Measurements from ENCODE around the gene FAM9C.
"Not testable (repeated sequence)": the region's sequence is repeated elsewhere in the genome, so short reads cannot be mapped to it uniquely, and the experiment has no call there.

Gene FAM9C

DNA sequence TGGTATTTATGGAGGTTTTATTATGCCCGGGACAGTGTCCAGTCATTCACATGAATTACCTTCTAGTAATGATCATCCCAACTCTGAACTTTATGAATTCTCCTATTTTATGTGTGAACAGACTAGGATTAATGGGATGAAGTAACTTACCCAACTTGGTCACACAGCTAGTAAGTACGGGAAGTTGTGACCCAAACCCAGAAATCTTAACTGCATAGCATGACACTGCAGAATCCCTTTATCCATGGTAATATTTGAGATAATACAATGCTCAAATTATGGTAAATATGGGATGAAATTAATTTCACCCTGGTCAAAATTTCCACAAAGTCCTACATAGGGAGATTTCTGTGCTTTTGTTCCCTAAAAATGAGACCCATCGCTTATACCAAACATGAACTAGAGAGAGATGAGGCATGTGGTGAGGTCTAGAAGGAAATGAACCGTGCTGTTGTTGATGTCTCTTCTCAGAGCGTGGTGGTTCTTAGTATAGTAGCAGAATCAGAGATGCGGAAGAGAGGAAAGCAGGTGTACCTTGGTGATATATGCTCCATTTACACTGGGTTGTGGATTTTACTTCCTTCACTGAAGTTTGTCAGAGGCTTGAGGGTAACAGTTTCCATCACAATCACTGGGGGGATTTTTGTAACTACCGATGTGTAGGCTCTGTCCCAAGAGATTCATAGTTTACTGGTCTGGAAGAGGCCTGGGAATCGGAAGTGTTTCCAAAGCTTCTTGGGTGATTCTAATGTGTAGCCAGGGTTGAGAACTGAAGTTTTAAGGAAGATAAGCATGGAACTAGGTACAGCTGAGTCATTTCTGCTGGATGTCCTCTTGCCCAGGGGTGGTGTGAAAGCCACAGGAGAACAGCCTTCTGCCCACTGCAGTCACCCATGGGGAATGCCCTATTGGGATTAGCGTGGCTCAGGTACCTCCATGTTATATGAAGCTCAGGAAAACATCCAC lies 30.2 kb upstream of the FAM9C start:
- DNase-seq: no peak

DNA sequence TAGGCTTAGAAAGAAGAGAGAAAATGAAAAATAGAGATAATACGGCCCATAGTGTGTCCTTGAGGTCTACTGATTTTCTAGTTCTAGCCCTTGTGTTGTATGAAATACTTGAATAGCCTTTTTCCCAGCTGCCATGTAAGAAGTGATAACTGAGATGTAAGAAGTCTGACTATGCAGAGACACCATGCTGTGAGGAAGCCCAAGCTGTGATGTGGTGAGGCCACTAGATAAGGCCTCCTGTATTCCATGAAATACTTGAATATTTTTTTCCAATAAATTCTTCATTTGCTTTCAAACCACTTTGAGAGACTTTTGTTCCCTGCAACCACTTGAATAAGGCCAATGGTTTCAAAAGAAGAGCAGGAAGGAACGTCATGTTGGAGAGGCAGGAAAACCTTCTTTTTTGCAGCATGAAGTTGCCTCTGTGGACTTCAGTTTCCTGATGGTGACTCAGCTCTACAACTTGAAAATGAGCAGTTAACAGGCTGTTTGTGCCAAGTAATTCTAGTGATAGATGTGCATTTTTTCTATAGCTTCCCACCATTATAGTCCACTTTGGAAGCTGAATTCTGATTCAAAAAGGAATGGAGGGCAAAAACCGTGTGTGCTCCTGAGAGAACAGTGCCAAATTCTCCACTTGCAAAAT lies 25.5 kb upstream of the FAM9C start:
- DNase-seq: no peak

DNA sequence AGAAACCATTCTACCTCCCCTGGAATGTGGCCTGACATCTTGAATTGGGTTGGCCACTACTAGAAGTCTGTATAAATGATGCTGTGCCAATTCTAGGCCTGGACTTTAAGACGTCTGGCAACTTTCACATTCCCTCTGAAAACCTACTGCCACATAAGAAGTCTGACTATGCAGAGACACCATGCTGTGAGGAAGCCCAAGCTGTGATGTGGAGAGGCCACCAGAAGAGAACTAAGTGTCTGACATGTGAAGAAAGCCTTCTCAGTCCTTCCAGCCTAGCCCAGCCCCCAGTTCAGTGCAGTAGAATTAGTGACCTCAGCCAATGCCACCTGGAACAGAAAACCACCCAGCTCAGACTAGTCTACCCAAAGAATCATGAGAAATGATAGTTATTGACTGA lies 24.2 kb upstream of the FAM9C start:
- no peak for DNase-seq

DNA sequence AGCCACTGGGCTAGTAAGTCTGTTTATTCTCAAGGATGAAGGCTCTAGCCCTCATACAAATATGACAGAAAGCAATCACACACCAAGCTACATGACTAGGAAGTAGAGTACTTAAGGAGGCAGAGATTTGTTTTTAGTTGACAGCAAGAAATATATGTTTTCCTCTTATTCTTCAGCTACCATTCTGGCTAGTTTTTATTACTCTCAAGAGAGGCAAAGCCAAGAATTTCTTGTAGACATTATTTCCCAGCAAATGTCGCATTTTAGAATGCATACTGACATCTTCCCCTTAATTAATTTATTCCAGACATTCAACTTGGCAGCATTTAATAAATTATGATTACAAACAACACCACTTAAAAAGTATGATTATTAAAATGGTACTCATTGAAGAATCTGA lies 23.4 kb upstream of the FAM9C start:
- DNase-seq: no peak

DNA sequence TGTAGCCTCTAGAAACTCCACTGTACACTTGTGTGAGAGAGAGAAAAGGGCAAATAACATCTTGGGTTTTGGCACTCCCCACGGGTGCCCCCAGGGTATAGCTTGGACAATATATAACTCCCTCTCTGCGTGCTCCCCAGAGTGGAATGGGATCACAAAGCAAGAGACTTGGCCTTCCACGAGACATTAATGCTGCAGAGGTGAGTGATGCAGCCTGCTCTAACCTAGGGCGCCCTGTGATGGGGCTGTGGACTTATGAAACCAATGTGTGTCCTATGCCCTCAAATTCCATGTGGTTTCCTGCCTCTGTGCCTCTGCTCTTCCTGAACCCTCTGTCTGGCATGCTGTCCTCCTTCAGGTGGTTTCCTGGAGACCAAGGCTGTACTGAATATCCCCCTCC lies 22.0 kb upstream of the FAM9C start:
- no peak for DNase-seq

DNA sequence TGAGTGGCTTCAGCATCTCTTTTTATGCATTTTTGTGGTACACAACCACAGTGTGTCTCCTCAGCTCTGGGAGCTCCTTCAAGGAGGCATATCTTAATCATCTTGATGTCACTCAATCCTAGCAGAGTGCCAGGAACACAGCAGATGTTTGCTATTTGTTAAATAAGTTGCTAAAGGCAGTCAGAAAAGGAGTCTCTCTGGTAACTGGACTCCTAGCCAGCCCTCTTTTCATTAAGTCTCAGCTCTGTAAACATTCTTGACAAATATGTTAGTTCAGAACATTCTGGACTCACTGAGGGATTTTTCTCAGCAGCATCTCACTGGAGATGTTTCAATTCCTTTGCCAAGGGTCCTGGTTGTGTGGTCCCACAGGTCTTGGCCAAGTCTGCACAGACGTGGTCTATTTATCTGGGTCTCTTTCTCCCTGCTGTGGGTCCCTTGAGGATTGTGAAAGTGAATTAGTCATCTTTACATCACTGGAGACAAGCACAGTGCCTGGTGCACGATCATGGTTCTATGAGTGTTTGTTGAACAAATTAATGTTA lies 20.3 kb upstream of the FAM9C start:
- no peak for DNase-seq

DNA sequence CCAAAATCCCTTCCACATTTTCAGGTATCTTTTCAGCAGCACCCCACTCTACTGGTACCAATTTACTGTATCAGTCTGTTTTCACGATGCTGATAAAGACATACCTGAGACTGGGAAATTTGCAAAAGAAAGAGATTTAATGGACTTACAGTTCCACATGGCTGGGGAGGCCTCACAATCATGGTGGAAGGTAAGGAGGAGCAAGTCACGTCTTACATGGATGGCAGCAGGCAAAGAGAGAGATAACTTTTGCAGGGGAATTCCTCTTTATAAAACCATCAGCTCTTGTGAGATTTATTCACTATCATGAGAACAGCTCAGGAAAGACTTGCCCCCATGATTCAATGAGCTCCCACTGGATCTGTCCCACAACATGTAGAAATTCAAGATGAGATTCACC lies 18.7 kb upstream of the FAM9C start:
- not testable (repeated sequence) for DNase-seq

DNA sequence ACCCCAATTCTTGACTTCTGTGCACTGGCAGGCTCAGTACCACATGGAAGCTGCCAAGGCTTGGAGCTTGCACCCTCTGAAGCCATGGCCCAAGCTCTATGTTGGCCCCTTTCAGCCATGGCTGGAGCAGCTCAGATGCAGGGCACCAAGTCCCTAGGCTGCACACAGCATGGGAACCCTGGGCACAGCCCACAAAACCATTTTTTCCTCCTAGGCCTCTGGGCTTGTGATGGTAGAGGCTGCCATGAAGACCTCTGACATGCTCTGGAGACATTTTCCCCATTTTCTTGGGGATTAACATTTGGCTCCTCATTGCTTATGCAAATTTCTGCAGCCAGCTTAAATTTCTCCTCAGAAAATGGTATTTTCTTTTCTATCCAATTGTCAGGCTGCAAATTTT lies 17.9 kb upstream of the FAM9C start:
- not testable (repeated sequence) for DNase-seq

DNA sequence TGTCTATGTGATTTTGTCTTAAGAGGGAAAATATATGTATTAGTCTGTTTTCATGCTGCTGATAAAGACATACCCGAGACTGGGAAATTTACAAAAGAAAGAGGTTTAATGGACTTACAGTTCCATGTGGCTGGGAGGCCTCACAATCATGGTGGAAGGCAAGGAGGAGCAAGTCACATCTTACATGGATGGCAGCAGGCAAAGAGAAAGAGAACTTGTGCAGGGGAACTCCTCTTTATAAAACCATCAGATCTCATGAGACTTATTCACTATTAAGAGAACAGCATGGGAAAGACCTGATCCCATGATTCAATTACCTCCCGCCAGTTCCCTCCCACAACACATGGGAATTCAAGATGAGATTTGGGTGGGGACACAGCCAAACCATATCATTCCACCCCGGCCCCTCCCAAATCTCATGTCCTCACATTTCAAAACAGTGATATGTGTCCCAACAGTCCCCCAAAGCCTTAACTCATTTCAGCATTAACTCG lies 16.8 kb upstream of the FAM9C start:
- not testable (repeated sequence) for DNase-seq

DNA sequence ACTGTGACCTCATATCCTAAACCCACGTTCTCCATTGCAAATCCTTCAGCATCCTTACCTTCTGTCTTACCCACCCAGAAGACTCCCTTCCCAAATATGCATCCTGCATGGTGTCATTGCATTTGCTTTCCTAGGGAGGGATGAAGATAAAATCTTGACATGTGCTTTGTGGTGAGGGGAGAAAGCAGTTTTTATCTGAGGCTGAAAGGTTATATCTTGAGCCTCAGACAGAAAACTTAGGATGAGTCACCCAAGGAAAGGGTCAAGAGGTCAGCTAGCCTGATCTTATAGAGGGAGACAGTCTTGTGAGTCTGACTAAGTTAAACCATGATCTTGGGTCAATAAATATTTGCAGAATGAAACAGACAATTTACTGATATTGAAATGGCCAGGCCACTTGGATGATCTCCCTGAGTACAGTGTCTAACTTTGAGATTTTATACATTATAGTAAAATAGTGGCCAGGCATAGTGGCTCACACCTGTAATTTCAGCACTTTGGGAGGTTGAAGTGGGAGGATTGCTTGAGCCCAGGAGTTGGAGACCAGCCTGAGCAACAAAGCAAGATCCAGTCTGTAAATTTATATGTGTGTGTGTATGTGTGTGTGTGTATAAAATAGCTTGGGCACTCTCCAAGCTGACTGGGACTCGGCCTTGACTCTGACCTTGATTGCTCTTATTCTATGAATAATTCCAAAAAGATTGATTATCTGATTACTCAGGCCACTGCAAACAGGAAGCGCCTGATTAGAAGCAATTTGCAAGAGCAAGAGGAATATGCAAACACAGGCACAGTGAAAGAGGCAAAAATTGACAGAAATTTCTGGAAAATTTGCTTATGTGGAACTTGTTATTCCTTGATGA lies 15.4 kb upstream of the FAM9C start:
- no peak for DNase-seq

DNA sequence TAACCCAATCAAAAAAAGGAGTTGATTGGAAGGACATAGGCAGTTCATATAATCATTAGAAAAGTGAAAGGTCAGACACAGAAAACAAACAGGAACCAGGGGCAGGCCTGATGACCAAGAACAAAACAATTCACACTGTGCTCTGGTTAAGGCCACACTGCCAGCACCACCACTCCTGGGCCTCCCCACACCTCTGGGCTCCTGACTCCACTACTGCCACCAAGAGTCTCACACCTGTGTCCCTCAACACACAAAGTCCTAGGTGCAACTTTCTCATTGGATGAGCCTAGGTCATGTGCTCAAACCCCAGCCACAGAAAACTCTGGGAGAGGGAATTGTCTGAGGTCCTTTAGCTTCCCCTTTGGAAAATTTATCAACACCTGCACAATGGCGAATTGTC lies 11.1 kb upstream of the FAM9C start:
- no peak for DNase-seq

DNA sequence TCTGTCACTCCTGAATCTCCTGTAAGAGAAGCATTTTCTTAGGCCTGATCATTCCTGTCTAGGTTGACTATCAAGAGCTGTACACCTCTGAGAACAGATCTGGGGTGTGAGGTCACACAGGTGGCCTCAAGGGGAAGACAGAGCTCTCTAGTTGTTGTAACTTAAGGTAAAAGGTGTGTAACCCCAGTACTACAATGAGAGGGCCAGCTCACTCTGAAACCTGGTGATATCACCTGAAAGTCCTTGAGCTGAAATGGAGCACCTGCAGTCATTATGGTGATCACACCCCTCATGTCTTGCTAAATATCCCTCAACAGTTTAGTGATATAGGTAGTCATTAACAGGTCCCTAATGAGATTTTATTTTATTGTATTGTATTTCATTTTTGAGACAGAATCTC lies 8.8 kb upstream of the FAM9C start:
- no peak for DNase-seq

DNA sequence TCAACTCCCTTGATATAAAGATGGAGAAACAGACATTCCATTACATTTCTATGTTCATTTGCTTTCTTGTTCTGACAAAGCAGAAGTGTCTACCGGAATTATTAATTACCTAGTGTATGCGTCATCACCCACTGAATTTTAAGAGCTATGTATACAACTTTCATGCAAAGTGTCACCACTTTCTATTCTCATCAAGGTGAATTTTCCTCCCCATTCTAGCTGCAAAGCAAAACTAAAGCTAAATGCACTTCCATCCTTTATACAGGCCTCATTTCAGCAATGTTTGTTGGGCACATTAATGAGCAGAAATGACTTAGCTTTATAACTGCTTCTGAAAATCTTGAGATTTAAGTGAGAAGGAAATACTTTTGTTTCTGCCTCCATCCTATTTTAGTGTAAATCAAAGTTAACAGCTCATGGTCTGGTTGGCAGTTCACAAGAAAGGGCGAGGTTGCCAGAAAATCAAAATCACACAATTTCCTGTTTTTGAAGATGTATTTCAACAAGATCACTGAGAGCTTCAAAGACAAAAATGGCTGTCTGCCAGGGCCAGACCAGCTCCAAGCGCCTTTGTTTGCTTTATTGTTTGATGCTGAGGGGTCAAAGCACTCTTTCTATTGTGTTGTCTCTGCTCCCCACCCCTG lies 7.2 kb upstream of the FAM9C start:
- no peak for DNase-seq

DNA sequence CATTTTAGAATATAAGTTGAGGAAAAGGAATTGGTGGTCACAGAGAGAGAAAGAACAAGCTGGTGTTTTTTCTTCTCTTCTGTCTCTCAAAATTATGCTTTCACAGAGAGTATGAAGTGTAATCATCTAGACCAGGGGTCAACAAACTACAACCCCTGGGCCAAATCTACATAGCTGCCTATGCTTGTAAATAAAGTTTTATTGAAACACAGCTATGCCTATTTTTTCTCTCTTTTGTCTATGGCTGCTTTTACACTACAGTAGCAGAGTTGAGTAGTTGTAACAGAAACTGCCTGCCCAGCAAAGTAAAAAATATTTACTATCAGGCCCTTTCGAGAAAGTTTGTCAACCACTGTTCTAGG lies 6.7 kb upstream of the FAM9C start:
- no peak for DNase-seq

DNA sequence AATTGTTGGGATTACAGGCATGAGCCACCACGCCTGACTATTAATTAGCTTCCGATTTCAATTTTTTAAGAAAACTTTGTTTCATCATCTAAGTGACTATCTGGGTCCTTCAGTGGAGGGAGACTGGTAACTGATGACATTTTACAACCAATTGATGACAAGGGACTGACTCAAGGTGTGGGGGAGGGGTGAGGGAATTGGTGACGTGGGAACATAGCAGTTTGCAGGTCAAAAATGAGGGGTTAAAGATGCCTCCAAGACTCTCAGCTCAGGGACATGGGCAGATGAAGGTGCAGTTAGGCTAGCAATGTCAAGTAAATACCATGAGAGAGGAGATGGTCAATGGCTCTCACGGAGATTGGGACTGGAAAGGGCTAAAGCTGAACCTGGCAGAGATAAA lies 5.7 kb upstream of the FAM9C start:
- DNase-seq: no peak

DNA sequence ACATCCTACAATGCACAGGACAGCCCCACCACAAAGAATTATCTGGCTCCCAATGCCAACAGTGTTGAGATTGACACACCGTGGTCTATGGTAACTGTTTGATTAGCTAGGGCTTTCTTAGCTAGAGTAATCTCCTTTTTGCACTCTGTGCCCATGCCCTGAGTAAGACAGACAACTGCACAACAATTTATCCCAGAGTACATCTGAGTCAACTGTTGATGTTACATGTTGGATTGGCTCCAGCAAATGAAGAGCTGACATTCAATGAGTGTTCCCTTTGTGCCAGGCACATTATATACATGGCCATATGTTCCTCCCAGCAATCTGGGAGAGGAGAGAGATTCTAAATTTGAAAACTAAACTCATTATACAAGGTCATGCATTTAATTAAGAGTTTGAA lies 3.9 kb upstream of the FAM9C start:
- no peak for DNase-seq

DNA sequence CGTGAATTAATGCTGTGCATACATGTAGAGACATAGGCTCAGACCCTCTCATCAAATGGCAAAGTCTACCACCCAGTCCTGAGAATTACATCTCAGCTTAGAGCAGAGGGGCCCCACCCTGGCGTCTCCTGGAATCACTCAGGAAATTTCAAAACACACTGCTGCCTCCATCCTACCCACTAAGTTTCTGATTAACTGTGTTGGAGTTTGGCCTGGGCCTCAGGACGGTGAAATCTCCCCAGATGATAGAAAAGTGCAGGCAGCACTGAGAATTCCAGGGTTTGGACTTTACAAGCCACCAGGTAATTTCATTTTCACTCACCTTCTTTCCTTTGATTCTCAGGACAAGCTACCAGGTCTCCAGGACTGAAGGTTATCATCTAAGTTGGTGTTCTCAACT lies 3.3 kb upstream of the FAM9C start:
- no peak for DNase-seq

DNA sequence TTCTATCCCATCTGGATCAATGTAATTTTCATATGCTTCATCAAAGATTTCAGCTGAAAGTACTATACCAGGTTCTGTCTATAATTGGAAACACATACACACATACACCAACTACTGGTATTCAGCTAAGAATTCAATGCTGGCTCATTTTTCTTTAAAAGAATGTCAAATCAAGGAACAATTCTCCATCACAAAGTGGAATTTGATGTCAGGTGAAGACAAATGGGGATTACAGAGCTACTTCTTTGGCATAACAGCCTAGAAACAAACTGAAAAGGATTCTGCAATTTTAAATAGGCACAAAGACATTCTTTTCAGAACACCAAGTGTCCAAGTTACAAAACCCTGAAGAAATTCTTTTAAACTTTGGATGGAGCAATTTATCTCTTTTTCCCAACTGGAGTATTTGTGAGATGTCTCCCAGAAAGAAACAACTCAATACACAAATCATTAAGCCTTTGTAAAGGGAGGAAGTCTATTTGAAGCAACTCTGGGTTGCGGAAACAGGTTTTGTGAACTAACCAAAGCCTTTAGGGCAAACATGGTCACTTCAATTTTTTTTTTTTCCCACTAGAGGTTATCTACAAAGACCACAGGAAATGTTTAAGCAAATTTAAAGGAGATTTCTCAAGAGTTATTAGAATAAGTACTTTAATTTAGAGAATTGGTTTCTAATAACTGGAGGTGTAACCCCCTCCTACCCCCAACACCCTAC lies 1.9 kb upstream of the FAM9C start:
- DNase-seq: no peak

DNA sequence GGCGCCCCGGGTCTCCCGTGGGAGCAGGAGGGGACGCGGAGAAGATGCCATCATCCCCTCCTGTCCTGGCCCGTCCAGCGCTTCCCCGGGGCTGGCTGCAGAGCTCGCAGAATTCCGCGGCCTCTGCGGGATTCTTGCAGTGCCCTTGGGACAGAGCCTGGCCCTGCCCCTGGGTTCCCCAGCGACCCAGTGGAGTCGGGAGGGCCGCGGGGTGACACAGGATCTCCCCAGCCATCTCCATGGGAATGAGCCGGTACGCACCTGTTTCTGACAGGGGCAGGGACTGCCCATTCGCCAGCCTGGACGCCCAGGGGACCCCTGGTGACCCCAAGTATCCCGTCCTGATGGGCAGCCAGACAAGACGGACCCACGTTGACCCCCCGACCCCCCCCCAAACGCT lies 482 bp downstream of the FAM9C start:
- no peak for DNase-seq

DNA sequence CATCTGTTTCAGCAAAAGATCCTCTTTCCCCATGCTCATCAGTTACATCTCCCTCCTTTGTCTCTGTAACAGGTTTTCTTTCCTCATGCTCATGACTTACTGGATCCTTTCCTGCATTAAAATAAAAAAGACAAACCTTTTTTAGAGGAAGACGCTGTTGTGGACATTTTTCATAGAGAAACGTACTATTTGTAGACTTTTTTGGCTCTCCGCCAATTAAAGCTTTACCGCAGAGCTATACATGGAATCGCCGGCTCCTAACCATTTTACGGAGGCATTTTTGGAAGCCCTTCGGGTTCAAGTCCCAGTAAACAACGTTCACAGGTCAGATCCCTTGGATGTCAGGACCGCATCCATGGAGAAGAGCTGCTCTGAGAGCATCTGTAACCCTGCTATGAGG lies 1.3 kb downstream of the FAM9C start:
- no peak for DNase-seq

DNA sequence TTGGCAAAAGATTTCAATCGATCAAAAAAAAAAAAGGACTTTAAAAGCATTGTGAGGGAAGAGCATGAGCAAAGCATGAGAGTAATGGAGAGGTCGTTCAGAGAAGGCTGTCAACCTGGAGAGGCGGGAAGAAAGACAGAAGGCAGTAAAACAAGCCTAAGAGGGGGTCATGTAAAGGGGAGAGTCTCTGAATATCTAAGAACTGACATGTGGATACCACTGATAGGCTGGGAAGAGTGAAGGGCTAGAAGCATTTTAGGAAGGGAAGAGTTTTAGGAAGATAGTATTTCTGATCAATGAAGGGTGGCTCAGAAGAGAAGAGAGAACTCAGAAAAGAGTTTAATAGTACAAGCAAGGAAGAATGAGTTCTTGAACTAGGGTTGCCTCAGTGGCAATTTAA lies 7.5 kb downstream of the FAM9C start:
- no peak for DNase-seq

DNA sequence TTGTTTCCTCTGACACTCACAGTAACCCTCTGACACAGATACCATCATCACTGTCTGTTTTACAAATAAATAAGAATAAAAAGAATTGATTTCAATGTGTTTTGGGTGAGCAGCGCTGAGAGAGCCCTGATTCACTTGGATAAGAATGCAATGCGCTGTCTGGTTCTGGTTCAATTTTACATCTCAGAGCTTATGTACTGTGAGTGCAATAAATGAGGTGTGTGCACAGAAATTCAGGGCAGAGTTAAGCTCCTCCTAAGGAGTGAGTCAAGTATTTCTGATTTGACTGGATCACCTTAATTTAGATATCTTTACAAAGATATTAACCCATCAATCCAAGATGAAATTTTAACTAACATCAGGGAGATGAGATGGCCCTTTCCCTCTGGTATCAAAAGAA lies 11.2 kb downstream of the FAM9C start:
- DNase-seq: no peak

Measured in left hindlimb (tissue), 1 donor.